ENCODE data around the gene TMEM225B.
A peak's percentile ranks its signal among the peaks of the same experiment; 100 is the strongest.
"Not testable (repeated sequence)": the region's sequence is repeated elsewhere in the genome, so short reads cannot be mapped to it uniquely, and the experiment has no call there.

TMEM225B gene

GRCh38 chr7:99623091-99623693 lies 25.1 kb downstream of the TMEM225B start:
- DNase-seq (ENCODE audit: low read depth in 1 of 2, low spot score in 1 of 2) = no peak

- no peak for DNase-seq (ENCODE audit: low read depth in 1 of 2, low spot score in 1 of 2)
These were observed 25.8 kb downstream of the TMEM225B start for GRCh38 chr7:99623702-99624447.

DNA sequence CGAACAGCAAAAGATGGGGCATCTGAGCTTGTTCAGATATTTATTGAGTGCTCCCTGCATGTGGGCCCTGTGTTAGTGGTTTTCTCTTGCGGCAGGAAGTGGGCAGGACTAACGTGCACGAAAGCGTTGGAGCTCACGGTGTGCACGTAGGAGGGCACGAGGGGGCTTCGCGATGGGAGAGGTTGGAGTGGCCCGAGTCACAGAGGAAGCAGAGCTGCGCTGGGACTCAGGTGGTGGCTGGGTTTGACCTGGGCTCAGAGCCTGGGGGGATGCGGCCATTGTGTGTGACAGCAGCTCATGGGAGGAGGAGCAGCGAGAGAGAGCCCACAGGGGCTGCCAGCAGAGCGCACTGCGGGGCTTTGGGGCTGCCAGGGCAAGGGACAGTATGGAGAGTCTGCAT lies 26.4 kb downstream of the TMEM225B start:
- peak in 1 of 2 donors; percentile 61 for DNase-seq (ENCODE audit: low read depth in 1 of 2, low spot score in 1 of 2)

DNA sequence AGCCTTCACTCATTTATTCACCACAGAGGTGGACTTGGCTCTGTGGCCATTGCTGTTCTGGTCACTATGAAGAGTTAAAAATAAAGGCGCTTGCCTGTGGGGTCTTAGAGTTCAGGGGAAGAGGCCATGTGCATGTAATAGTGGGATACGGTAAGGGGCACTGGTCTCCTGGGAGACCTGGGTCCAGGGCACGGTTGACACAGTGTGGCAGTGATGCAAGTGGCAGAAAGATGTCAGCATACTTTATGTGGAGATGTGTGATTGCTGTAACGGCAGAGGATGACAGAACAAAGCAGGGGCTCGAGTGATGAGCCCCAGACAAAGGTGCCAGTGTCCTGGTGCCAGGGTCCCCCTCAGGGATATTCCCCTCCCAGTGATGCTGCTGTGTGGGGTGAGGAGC lies 27.3 kb downstream of the TMEM225B start:
- DNase-seq (ENCODE audit: low read depth in 1 of 2, low spot score in 1 of 2) = no peak

- no peak for DNase-seq (ENCODE audit: low read depth in 1 of 2, low spot score in 1 of 2)
These were observed 27.9 kb downstream of the TMEM225B start for GRCh38 chr7:99625961-99626360.

DNA sequence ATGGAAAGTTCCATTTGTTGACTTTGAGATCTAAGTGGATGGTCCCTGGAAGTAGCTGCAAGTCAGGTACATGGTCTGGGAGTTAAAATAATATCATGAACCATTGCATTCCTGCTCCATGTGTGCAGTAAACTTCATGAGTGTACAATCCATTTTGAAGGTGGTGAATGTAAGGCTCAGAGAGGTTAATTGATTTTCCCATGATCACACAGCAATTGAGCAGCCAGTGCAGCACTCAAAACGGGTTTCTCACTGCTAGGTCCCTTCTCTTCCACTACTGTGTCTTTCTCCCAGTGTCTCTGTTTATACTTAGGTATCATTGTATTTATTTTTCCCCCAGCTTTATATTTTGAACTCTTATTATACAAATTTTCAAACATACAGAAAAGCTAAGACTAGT lies 28.6 kb downstream of the TMEM225B start:
- no peak for DNase-seq (ENCODE audit: low read depth in 1 of 2, low spot score in 1 of 2)

- no peak for DNase-seq (ENCODE audit: low read depth in 1 of 2, low spot score in 1 of 2)
These were observed 29.4 kb downstream of the TMEM225B start for GRCh38 chr7:99627513-99627912.

- no peak for DNase-seq (ENCODE audit: low read depth in 1 of 2, low spot score in 1 of 2)
These were observed 30.7 kb downstream of the TMEM225B start for GRCh38 chr7:99628471-99629465.

DNA sequence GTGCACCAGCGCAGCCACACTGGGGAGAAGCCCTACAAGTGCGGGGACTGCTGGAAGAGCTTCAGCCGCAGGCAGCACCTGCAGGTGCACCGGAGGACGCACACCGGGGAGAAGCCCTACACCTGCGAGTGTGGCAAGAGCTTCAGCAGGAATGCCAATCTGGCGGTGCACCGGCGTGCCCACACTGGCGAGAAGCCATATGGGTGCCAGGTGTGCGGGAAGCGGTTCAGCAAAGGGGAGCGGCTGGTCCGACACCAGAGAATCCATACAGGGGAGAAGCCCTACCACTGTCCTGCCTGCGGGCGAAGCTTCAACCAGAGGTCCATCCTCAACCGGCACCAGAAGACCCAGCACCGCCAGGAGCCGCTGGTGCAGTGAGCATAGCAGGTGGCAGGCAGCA lies 31.6 kb downstream of the TMEM225B start:
- DNase-seq (ENCODE audit: low read depth in 1 of 2, low spot score in 1 of 2) = no peak

- peak in 1 of 2 donors; percentile 54 for DNase-seq (ENCODE audit: low read depth in 1 of 2, low spot score in 1 of 2)
These were observed 33.4 kb downstream of the TMEM225B start for GRCh38 chr7:99631295-99632109.

DNA sequence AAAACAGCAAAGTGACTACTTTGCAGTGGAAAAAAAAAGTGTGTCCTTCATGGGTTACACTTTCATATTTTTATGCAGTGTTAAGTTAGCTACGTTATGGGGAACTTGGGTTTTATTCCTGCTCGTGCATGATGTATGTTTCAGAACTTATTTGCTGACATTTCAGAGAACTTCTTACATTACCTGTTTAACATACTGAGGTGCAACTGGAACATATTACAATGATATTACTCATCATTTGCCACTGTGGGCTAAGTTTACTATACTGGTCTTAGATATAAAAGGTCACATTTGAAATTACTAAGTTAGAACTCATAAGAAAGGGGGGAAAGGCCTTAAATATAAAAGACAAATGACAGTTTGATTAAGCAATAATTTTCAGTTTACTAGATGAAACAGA lies 39.3 kb downstream of the TMEM225B start:
- not testable (repeated sequence) for DNase-seq (ENCODE audit: low read depth in 1 of 2, low spot score in 1 of 2)

GRCh38 chr7:99638731-99639130 lies 40.7 kb downstream of the TMEM225B start:
- no peak for DNase-seq (ENCODE audit: low read depth in 1 of 2, low spot score in 1 of 2)

- no peak for DNase-seq (ENCODE audit: low read depth in 1 of 2, low spot score in 1 of 2)
These were observed 41.2 kb downstream of the TMEM225B start for GRCh38 chr7:99639267-99639666.

DNA sequence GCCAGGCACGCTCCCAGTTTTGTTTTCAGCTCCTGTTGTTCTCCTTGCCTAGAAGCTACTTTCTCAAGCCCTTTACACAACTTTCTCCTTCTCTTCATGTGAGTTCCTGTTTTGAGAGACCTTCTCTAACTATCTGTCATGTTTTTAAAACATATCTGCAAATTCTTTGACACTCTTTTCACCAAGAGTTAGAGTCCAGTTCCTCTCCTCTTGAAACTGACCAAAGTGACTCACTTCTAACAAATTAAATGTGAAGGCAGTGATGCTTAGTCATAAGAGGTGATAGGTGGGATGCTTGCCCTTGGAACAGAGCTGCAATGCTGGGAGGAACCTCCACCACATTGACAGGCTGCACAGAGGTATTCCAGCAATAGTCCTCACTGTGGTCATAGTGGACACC lies 44.0 kb downstream of the TMEM225B start:
- no peak for DNase-seq (ENCODE audit: low read depth in 1 of 2, low spot score in 1 of 2)

GRCh38 chr7:99643464-99643863 lies 45.4 kb downstream of the TMEM225B start:
- no peak for DNase-seq (ENCODE audit: low read depth in 1 of 2, low spot score in 1 of 2)

- no peak for DNase-seq (ENCODE audit: low read depth in 1 of 2, low spot score in 1 of 2)
These were observed 46.4 kb downstream of the TMEM225B start for GRCh38 chr7:99644431-99644830.

DNA sequence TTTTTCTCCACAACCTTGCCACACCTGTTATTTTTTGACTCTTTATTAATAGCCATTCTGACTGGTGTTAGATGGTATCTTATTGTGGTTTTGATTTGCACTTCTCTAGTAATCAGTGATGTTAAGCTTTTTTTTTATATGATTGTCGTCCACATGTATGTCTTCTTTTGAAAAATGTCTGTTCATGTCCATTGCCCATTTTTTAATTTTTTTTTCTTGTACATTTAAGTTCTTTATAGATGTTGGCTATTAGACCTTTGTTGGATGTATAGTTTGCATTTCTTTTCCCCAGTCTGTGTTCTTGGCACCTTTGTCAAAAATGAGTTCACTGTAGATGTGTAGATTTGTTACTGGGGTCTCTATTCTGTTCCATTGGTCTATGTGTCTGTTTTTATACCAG lies 47.5 kb downstream of the TMEM225B start:
- DNase-seq (ENCODE audit: low read depth in 1 of 2, low spot score in 1 of 2) = no peak

DNA sequence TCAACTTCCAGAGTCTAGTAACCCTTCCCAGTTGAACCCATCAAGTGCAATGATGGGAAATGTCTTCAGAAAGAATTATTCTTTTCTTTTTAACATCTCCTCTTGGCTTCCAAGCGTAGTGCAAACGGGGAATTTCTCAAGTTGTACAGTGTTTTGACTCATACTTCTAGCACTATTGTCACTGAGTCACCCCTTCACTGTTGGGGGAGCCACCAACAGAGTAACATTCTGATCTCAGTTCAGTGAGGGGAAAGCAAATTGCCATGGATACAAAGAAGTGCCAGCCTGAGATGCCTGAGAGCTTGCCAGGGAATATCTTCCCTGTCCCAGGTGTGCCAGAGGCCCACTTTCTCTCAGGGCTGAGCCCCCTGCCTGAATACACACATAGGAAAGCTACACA lies 50.8 kb downstream of the TMEM225B start:
- no peak for DNase-seq (ENCODE audit: low read depth in 1 of 2, low spot score in 1 of 2)

DNA sequence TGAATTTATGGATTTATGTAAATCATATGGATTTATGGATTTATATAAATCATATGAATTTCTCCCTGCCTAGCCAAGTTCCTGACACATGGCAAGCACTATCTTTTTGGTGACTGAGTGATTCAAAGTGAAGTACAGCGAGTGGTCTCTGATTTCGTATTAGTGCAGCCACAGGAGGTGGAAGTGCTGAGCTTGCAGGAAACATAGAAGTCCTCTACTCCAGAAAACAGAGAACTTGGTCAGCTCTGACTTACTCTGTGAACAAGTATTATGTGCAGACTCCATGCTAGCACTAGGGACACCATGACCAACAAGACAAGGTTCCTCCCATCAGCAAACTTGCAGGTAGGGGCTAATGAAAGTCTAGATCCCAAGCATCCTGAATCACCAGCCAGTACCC lies 53.2 kb downstream of the TMEM225B start:
- no peak for DNase-seq (ENCODE audit: low read depth in 1 of 2, low spot score in 1 of 2)

DNA sequence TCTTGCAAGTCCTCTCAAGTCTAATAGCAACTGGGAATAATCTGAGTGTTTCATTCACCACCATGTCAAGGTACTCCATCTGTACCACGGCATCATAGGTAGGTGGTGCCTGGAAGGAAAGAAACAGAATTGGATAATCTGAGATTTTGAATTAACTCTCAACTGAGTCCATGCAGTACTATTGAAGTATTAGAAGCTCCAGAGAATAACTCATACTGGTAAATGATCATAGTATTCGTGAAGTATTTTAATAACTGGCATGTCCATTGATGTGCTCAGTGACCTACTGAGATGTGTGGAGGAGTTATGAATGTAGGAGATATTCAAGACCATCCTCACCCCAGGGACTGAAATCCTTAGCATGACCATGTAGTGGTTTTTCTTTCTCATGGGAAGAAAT lies 54.6 kb downstream of the TMEM225B start:
- no peak for DNase-seq (ENCODE audit: low read depth in 1 of 2, low spot score in 1 of 2)

- not testable (repeated sequence) for DNase-seq (ENCODE audit: low read depth in 1 of 2, low spot score in 1 of 2)
These were observed 55.2 kb downstream of the TMEM225B start for GRCh38 chr7:99653269-99653668.

Measured in activated CD4-positive, alpha-beta T cell treated with anti-CD3 and anti-CD28 coated beads, Interleukin-2, amount 50 U/mL, for 24 hours (primary cell).